Measurements from ENCODE around the gene OGFOD2. TPM values are rescaled to one million over a fixed set of nuclear protein-coding genes. Genes with fewer than 3 reads are reported as not detected.

Gene OGFOD2
- total and polyA plus RNA-seq, 2 donors (not counting 1 experiment from before 2014, with no cell fraction given) = 26.7 to 99.3 TPM

GRCh38 chr12:122949816-122950675, 25.0 kb upstream of the OGFOD2 start:
- no peak for TF ChIP-seq EZH2 (IDR thresholded peaks at IDR 0.05; ENCODE audit: borderline replicate concordance, insufficient read depth, low read depth, low read length, poor library complexity, severe bottlenecking)
- TF ChIP-seq CTCF (IDR thresholded peaks at IDR 0.05) = no peak
- H3K36me3 ChIP-seq (replicated peaks in 1 of 2; ENCODE audit: control extremely low read depth in 1 of 2, control insufficient read depth in 1 of 2, extremely low read depth in 1 of 2, insufficient read depth in 2 of 2, low read length in 1 of 2) = no peaks in the 10 kb centered on the region
- Mint-ChIP-seq H3K4me1 (peaks cover 35% of the 10 kb centered on the region), H3K27ac (no peak overlapping the region), H3K9me3 (ENCODE audit: insufficient read depth) (no peaks in the 10 kb centered on the region), H3K27me3 (no peaks in the 10 kb centered on the region), H3K4me3 (no peak overlapping the region)
- no peak overlapping the region for H3K4me2 ChIP-seq (replicated peaks; ENCODE audit: low read depth, low read length, poor library complexity, severe bottlenecking)
- peaks cover 0 to 3% (median 0%) of the 10 kb centered on the region in 3 donors for H3K9me3 ChIP-seq (ENCODE audit: control extremely low read depth in 1 of 3, control insufficient read depth in 2 of 3, insufficient read depth in 1 of 3, low read length in 2 of 3)
- no peaks in the 10 kb centered on the region for H3K27me3 ChIP-seq (replicated peaks in 1 of 4; ENCODE audit: control extremely low read depth in 1 of 4, control insufficient read depth in 3 of 4, insufficient read depth in 4 of 4, low read length in 3 of 4)
- ATAC-seq (ENCODE audit: low read depth) (no peak), DNase-seq (no peak)
- H3K9ac ChIP-seq (ENCODE audit: low read length) = no peak overlapping the region
- 97% methylated on average over 26 of the region's 27 CpGs for WGBS (ENCODE audit: insufficient coverage)
- H3K79me2 ChIP-seq (ENCODE audit: control insufficient read depth, insufficient read depth, low read length) = peaks cover 12% of the 10 kb centered on the region
- H3K4me3 ChIP-seq (ENCODE audit: control extremely low read depth in 1 of 5, extremely low read depth in 1 of 5, insufficient read depth in 1 of 5, low read depth in 2 of 5, low read length in 4 of 5) = no peak overlapping the region
- H2AFZ ChIP-seq (ENCODE audit: insufficient read depth, low read depth, low read length, poor library complexity, severe bottlenecking) = no peak overlapping the region
- POLR2A ChIA-PET = interaction anchor here (0.7 to 1.0 kb wide), 2 partner anchors 51 to 434 kb away, joined by 3 to 6 read pairs; no protein-coding TSS in a partner anchor
- H4K20me1 ChIP-seq (ENCODE audit: control insufficient read depth, insufficient read depth, low read length, poor library complexity, severe bottlenecking) = no peaks in the 10 kb centered on the region
- intact Hi-C loops (cut with micrococcal nuclease) = no loop called here
- CTCF ChIA-PET = interaction anchor here (0.7 to 16.2 kb wide), 6 partner anchors 52 to 176 kb away, joined by 3 to 388 read pairs (median 50); no protein-coding TSS in a partner anchor
- peaks cover 18 to 26% of the 10 kb centered on the region in 2 donors for H3K4me1 ChIP-seq (ENCODE audit: control insufficient read depth in 2 of 2, insufficient read depth in 2 of 2, low read length in 2 of 2)
- no peak overlapping the region for H3K27ac ChIP-seq (ENCODE audit: low read length in 2 of 2)

DNA sequence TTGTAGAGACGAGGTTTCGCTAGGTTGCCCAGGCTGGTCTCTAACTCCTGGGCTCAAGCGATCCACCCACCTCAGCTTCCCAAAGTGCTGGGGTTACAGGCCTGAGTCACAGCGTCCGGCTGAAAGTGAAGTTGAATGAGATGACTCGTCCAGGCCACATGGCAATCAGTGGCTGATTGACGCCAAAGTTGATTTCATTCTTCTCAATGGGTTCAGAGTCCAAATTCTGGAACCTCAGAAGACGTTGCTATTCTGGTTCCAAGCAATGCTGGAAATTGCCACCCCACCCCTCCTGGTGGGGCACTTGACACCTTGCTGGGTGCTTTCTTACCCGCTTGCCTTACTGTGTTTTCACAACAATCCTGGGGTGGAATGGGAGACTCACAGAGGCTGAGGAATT, 23.6 kb upstream of the OGFOD2 start:
- Histone ChIP-seq H3K27me3 (replicated peaks in 1 of 4; ENCODE audit: control extremely low read depth in 1 of 4, control insufficient read depth in 3 of 4, insufficient read depth in 4 of 4, low read length in 3 of 4) (no peaks in the 10 kb centered on the region), H3K4me2 (replicated peaks; ENCODE audit: low read depth, low read length, poor library complexity, severe bottlenecking) (no peak overlapping the region), H3K4me1 (ENCODE audit: control insufficient read depth in 2 of 2, insufficient read depth in 2 of 2, low read length in 2 of 2) (peaks cover 18 to 25% of the 10 kb centered on the region in 2 donors), H3K4me3 (ENCODE audit: control extremely low read depth in 1 of 5, extremely low read depth in 1 of 5, insufficient read depth in 1 of 5, low read depth in 2 of 5, low read length in 4 of 5) (no peak overlapping the region), H4K20me1 (ENCODE audit: control insufficient read depth, insufficient read depth, low read length, poor library complexity, severe bottlenecking) (no peaks in the 10 kb centered on the region), H3K36me3 (replicated peaks in 1 of 2; ENCODE audit: control extremely low read depth in 1 of 2, control insufficient read depth in 1 of 2, extremely low read depth in 1 of 2, insufficient read depth in 2 of 2, low read length in 1 of 2) (no peaks in the 10 kb centered on the region), H2AFZ (ENCODE audit: insufficient read depth, low read depth, low read length, poor library complexity, severe bottlenecking) (no peak overlapping the region), H3K9ac (ENCODE audit: low read length) (no peak overlapping the region), H3K79me2 (ENCODE audit: control insufficient read depth, insufficient read depth, low read length) (peaks cover 12% of the 10 kb centered on the region), H3K27ac (ENCODE audit: low read length in 2 of 2) (no peak overlapping the region), H3K9me3 (ENCODE audit: control extremely low read depth in 1 of 3, control insufficient read depth in 2 of 3, insufficient read depth in 1 of 3, low read length in 2 of 3) (peaks cover 0 to 3% (median 0%) of the 10 kb centered on the region in 3 donors)
- TF ChIP-seq CTCF (IDR thresholded peaks at IDR 0.05) (no peak), EZH2 (IDR thresholded peaks at IDR 0.05; ENCODE audit: borderline replicate concordance, insufficient read depth, low read depth, low read length, poor library complexity, severe bottlenecking) (no peak)
- Mint-ChIP-seq H3K9me3 (ENCODE audit: insufficient read depth) (no peaks in the 10 kb centered on the region), H3K4me3 (no peak overlapping the region), H3K27me3 (no peaks in the 10 kb centered on the region), H3K27ac (no peak overlapping the region), H3K4me1 (peaks cover 29% of the 10 kb centered on the region)
- intact Hi-C loops (cut with micrococcal nuclease) = no loop called here
- ChIA-PET CTCF (interaction anchor here (0.9 to 16.2 kb wide), 7 partner anchors 55 to 159 kb away, joined by 3 to 388 read pairs (median 29); partner anchors contain the start of gene VPS37B), POLR2A (interaction anchor here (1.0 kb wide), 1 partner anchor 53 kb away, joined by 3 read pairs; no protein-coding TSS in a partner anchor)
- ATAC-seq (ENCODE audit: low read depth) (no peak), DNase-seq (no peak)
- 96% methylated on average over 9 of the region's 9 CpGs for WGBS (ENCODE audit: insufficient coverage)
